CD4-positive, alpha-beta T cell treated with Interleukin-10 for 1 hour (primary cell): ENCODE results near the gene PSG1.
"Not testable (repeated sequence)": the region's sequence is repeated elsewhere in the genome, so short reads cannot be mapped to it uniquely, and the experiment has no call there.

Experiments
- DNase-seq: peaks from one replicate; pipeline ENCODE4 v3.0.0-alpha.2; 2020

The PSG1 gene

GRCh38 chr19:42880621-42881020 lies 1.1 kb upstream of the PSG1 start:
- not testable (repeated sequence) for DNase-seq

GRCh38 chr19:42876596-42876995 lies 2.9 kb downstream of the PSG1 start:
- DNase-seq: not testable (repeated sequence)

- DNase-seq: not testable (repeated sequence)
Measured at GRCh38 chr19:42875881-42876280, 3.6 kb downstream of the PSG1 start.

- not testable (repeated sequence) for DNase-seq
Measured at GRCh38 chr19:42874901-42875813, 4.4 kb downstream of the PSG1 start.

- DNase-seq: not testable (repeated sequence)
Measured at GRCh38 chr19:42874136-42874535, 5.4 kb downstream of the PSG1 start.

- no peak for DNase-seq
Measured at GRCh38 chr19:42872608-42873007, 6.9 kb downstream of the PSG1 start.

- DNase-seq: no peak
Measured at GRCh38 chr19:42857544-42857867, 22.0 kb downstream of the PSG1 start.

GRCh38 chr19:42856866-42857543 lies 22.5 kb downstream of the PSG1 start:
- peak; percentile 9 for DNase-seq

GRCh38 chr19:42854745-42855144 lies 24.8 kb downstream of the PSG1 start:
- DNase-seq: not testable (repeated sequence)

GRCh38 chr19:42853231-42853630 lies 26.3 kb downstream of the PSG1 start:
- DNase-seq: not testable (repeated sequence)

- not testable (repeated sequence) for DNase-seq
Measured at GRCh38 chr19:42852821-42853220, 26.7 kb downstream of the PSG1 start.

- not testable (repeated sequence) for DNase-seq
Measured at GRCh38 chr19:42851718-42852280, 27.7 kb downstream of the PSG1 start.

GRCh38 chr19:42850981-42851717 lies 28.4 kb downstream of the PSG1 start:
- no peak for DNase-seq

- no peak for DNase-seq
Measured at GRCh38 chr19:42846597-42846996, 32.9 kb downstream of the PSG1 start.

GRCh38 chr19:42843631-42844030 lies 35.9 kb downstream of the PSG1 start:
- not testable (repeated sequence) for DNase-seq

GRCh38 chr19:42832746-42833442 lies 46.6 kb downstream of the PSG1 start:
- DNase-seq: not testable (repeated sequence)

GRCh38 chr19:42832023-42832680 lies 47.4 kb downstream of the PSG1 start:
- DNase-seq: not testable (repeated sequence)

GRCh38 chr19:42831221-42832019 lies 48.1 kb downstream of the PSG1 start:
- DNase-seq: no peak

- not testable (repeated sequence) for DNase-seq
Measured at GRCh38 chr19:42821306-42821977, 58.1 kb downstream of the PSG1 start.

- not testable (repeated sequence) for DNase-seq
Measured at GRCh38 chr19:42819960-42820650, 59.4 kb downstream of the PSG1 start.
